Measurements from ENCODE around the gene FBXO27. TPM values are rescaled to one million over a fixed set of nuclear protein-coding genes. Genes with fewer than 3 reads are reported as not detected.
A peak's percentile ranks its signal among the peaks of the same experiment; 100 is the strongest.

Gene FBXO27
- total RNA-seq, 2 donors from 2014 or later, result 15.9 to 26.4 TPM

GRCh38 chr19:39046037-39046821, 13.9 kb upstream of the FBXO27 start:
- intact Hi-C loops (cut with DNase I), result no loop called here
- Histone ChIP-seq H3K4me1 (replicated peaks) (no peaks in the 10 kb centered on the region), H3K4me3 (no peak overlapping the region), H3K36me3 (no peaks in the 10 kb centered on the region), H3K9me3 (no peaks in the 10 kb centered on the region), H3K27me3 (replicated peaks; ENCODE audit: insufficient read depth) (no peaks in the 10 kb centered on the region), H3K27ac (no peak overlapping the region)
- WGBS, result 67% methylated on average over 7 of the region's 7 CpGs
- DNase-seq (ENCODE audit: low spot score), result no peak
- TF ChIP-seq POLR2A (IDR thresholded peaks at IDR 0.05), result no peak
- TF ChIP-seq CTCF (IDR thresholded peaks at IDR 0.05), result no peak
- TF ChIP-seq POLR2AphosphoS5 (IDR thresholded peaks at IDR 0.05), result no peak

GRCh38 chr19:39045506-39045905, 13.2 kb upstream of the FBXO27 start:
- no peaks in the 10 kb centered on the region for H3K36me3 ChIP-seq
- no peaks in the 10 kb centered on the region for H3K9me3 ChIP-seq
- intact Hi-C loops (cut with DNase I), result no loop called here
- no peaks in the 10 kb centered on the region for H3K27me3 ChIP-seq (replicated peaks; ENCODE audit: insufficient read depth)
- H3K4me1 ChIP-seq (replicated peaks), result no peaks in the 10 kb centered on the region
- no peak overlapping the region for H3K4me3 ChIP-seq
- 67% methylated on average over 6 of the region's 6 CpGs for WGBS
- TF ChIP-seq CTCF (IDR thresholded peaks at IDR 0.05), result no peak
- no peak for TF ChIP-seq POLR2A (IDR thresholded peaks at IDR 0.05)
- TF ChIP-seq POLR2AphosphoS5 (IDR thresholded peaks at IDR 0.05), result no peak
- DNase-seq (ENCODE audit: low spot score), result no peak
- H3K27ac ChIP-seq, result no peak overlapping the region

GRCh38 chr19:39038098-39038497, 5.7 kb upstream of the FBXO27 start:
- no peaks in the 10 kb centered on the region for H3K36me3 ChIP-seq
- H3K4me3 ChIP-seq, result no peak overlapping the region
- no peaks in the 10 kb centered on the region for H3K9me3 ChIP-seq
- intact Hi-C loops (cut with DNase I), result no loop called here
- peak; percentile 59 for DNase-seq (ENCODE audit: low spot score)
- WGBS, result 12% methylated on average over 9 of the region's 9 CpGs
- TF ChIP-seq CTCF (IDR thresholded peaks at IDR 0.05), result peak in 3 of 4 experiments; percentile 30 to 36 (median 30)
- TF ChIP-seq POLR2AphosphoS5 (IDR thresholded peaks at IDR 0.05), result no peak
- no peaks in the 10 kb centered on the region for H3K27me3 ChIP-seq (replicated peaks; ENCODE audit: insufficient read depth)
- no peak overlapping the region for H3K27ac ChIP-seq
- no peaks in the 10 kb centered on the region for H3K4me1 ChIP-seq (replicated peaks)

- WGBS, result 63% methylated on average over 2 of the region's 2 CpGs
Measured at GRCh38 chr19:39037194-39037593, 4.8 kb upstream of the FBXO27 start.

More at GRCh38 chr19:39037194-39037593, 4.8 kb upstream of the FBXO27 start:
- no peak overlapping the region for H3K27ac ChIP-seq
- H3K9me3 ChIP-seq, result no peaks in the 10 kb centered on the region
- H3K4me1 ChIP-seq (replicated peaks), result no peaks in the 10 kb centered on the region
- H3K36me3 ChIP-seq, result no peaks in the 10 kb centered on the region
- intact Hi-C loops (cut with DNase I), result no loop called here
- TF ChIP-seq CTCF (IDR thresholded peaks at IDR 0.05), result no peak
- no peaks in the 10 kb centered on the region for H3K27me3 ChIP-seq (replicated peaks; ENCODE audit: insufficient read depth)
- DNase-seq (ENCODE audit: low spot score), result no peak
- H3K4me3 ChIP-seq, result no peak overlapping the region

Data from prostate gland (tissue), 2 donors.